ENCODE data around the gene RNF183. TPM values are rescaled to one million over a fixed set of nuclear protein-coding genes. Genes with fewer than 3 reads are reported as not detected.

RNF183 gene
- polyA plus RNA-seq, 1 of the 3 experiments (the other 2 are of a cell fraction), result not detected

GRCh38 chr9:113274474-113275156 lies 28.6 kb downstream of the RNF183 start:
- no peaks in the 10 kb centered on the region; the same call in 1 of the 2 replicates for H4K20me1 ChIP-seq (ENCODE audit: insufficient read depth)
- peaks cover 50 to 56% of the 10 kb centered on the region in 2 experiments for H3K36me3 ChIP-seq (replicated peaks in 1 of 2; ENCODE audit: control insufficient read depth in 1 of 2, insufficient read depth in 2 of 2, low read length in 1 of 2)
- H3K27me3 ChIP-seq (ENCODE audit: insufficient read depth), result no peaks in the 10 kb centered on the region
- under 1% methylated on average over 14 of the region's 15 CpGs for WGBS (ENCODE audit: low lambda C conversion rate)
- peaks cover 42% of the 10 kb centered on the region for H3K79me2 ChIP-seq (ENCODE audit: insufficient read depth)
- peaks cover 7% of the 10 kb centered on the region for H3F3A ChIP-seq (replicated peaks; ENCODE audit: insufficient read depth)
- peak overlapping the region; percentile 92 for H3K9ac ChIP-seq
- peak overlapping the region; percentile 90 for H3K27ac ChIP-seq (ENCODE audit: low read depth in 2 of 2, low read length in 1 of 2)
- peak overlapping the region; percentile 85 for H3K4me2 ChIP-seq
- peak overlapping the region; percentile 80 to 95 for H3K4me3 ChIP-seq (ENCODE audit: low read depth in 2 of 2, low read length in 1 of 2)
- no peaks in the 10 kb centered on the region for H3K9me2 ChIP-seq
- peak; percentile 57 for DNase-seq
- peak overlapping the region; percentile 92 for H2AFZ ChIP-seq (ENCODE audit: low read depth)
- TF ChIP-seq TEAD4 (IDR thresholded peaks at IDR 0.05; ENCODE audit: borderline replicate concordance, insufficient read depth), result no peak
- peak; percentile 71 for TF ChIP-seq RAD21 (IDR thresholded peaks at IDR 0.05; ENCODE audit: low read length)
- peak; percentile 29 for TF ChIP-seq CHD2 (IDR thresholded peaks at IDR 0.05; ENCODE audit: low read length, partially characterized antibody)
- TF ChIP-seq SMC3 (IDR thresholded peaks at IDR 0.05; ENCODE audit: low read depth, low read length), result peak; percentile 28; the same call in 1 of the 2 replicates
- no peak for TF ChIP-seq GABPA (IDR thresholded peaks at IDR 0.05; ENCODE audit: low read depth)
- peak; percentile 77 for TF ChIP-seq CTCF (IDR thresholded peaks at IDR 0.05)
- H3K9me3 ChIP-seq, result no peaks in the 10 kb centered on the region
- POLR2A ChIA-PET, result interaction anchor here (0.6 to 2.4 kb wide), 17 partner anchors 9 to 374 kb away, joined by 3 to 19 read pairs (median 3); partner anchors contain the start of genes ALAD, BSPRY, C9orf43 and FKBP15
- CTCF ChIA-PET, result interaction anchor here (0.6 to 4.5 kb wide), 42 partner anchors 9 to 391 kb away, joined by 3 to 42 read pairs (median 6); partner anchors contain the start of genes ALAD, BSPRY, C9orf43 and FKBP15
- peaks cover 7 to 12% of the 10 kb centered on the region in 2 experiments; a peak in 3 of 4 replicates for H3K4me1 ChIP-seq (ENCODE audit: control insufficient read depth in 1 of 2, insufficient read depth in 2 of 2, low read depth in 1 of 2, low read length in 1 of 2)

GRCh38 chr9:113269871-113270270 lies 33.3 kb downstream of the RNF183 start:
- no peak overlapping the region for H3K4me3 ChIP-seq (ENCODE audit: low read depth in 2 of 2, low read length in 1 of 2)
- no peaks in the 10 kb centered on the region for H3K9me3 ChIP-seq
- no peak for DNase-seq
- ChIA-PET CTCF (interaction anchor here (0.7 to 1.7 kb wide), 4 partner anchors 9 to 318 kb away, joined by 3 to 5 read pairs (median 4); no protein-coding TSS in a partner anchor), POLR2A (no interaction called here)
- peaks cover 38 to 55% of the 10 kb centered on the region in 2 experiments for H3K36me3 ChIP-seq (replicated peaks in 1 of 2; ENCODE audit: control insufficient read depth in 1 of 2, insufficient read depth in 2 of 2, low read length in 1 of 2)
- no peaks in the 10 kb centered on the region; the same call in 1 of the 2 replicates for H4K20me1 ChIP-seq (ENCODE audit: insufficient read depth)
- WGBS (ENCODE audit: low lambda C conversion rate), result 98% methylated on average over 2 of the region's 2 CpGs
- H3K9ac ChIP-seq, result no peak overlapping the region
- no peak overlapping the region for H3K27ac ChIP-seq (ENCODE audit: low read depth in 2 of 2, low read length in 1 of 2)
- no peak overlapping the region for H2AFZ ChIP-seq (ENCODE audit: low read depth)
- no peak overlapping the region for H3K4me2 ChIP-seq
- peaks cover 0 to 6% of the 10 kb centered on the region in 2 experiments; a peak in 3 of 4 replicates for H3K4me1 ChIP-seq (ENCODE audit: control insufficient read depth in 1 of 2, insufficient read depth in 2 of 2, low read depth in 1 of 2, low read length in 1 of 2)
- H3K27me3 ChIP-seq (ENCODE audit: insufficient read depth), result no peaks in the 10 kb centered on the region
- peaks cover 8% of the 10 kb centered on the region for H3F3A ChIP-seq (replicated peaks; ENCODE audit: insufficient read depth)
- H3K9me2 ChIP-seq, result no peaks in the 10 kb centered on the region
- H3K79me2 ChIP-seq (ENCODE audit: insufficient read depth), result peaks cover 14% of the 10 kb centered on the region
- TF ChIP-seq FOSL2 (IDR thresholded peaks at IDR 0.05; ENCODE audit: borderline replicate concordance, low read depth) (no peak), TAF1 (IDR thresholded peaks at IDR 0.05; ENCODE audit: borderline replicate concordance, low read depth, low read length) (no peak), GABPA (IDR thresholded peaks at IDR 0.05; ENCODE audit: low read depth) (no peak), RXRA (IDR thresholded peaks at IDR 0.05; ENCODE audit: borderline replicate concordance, low read depth) (no peak), USF1 (IDR thresholded peaks at IDR 0.05; ENCODE audit: borderline replicate concordance, low read depth) (no peak), REST (IDR thresholded peaks at IDR 0.05; ENCODE audit: low read depth, low read length) (no peak), POLR2AphosphoS5 (IDR thresholded peaks at IDR 0.05; ENCODE audit: low read depth, low read length) (no peak), ELF1 (IDR thresholded peaks at IDR 0.05) (no peak), GATA2 (CRISPR knock-in tag; IDR thresholded peaks at IDR 0.05) (no peak), TCF12 (IDR thresholded peaks at IDR 0.05) (no peak), PBX3 (IDR thresholded peaks at IDR 0.05) (no peak), NFIC (IDR thresholded peaks at IDR 0.05; ENCODE audit: borderline replicate concordance) (no peak), RCOR1 (IDR thresholded peaks at IDR 0.05; ENCODE audit: low read length) (no peak)

Data from SK-N-SH (cell line).